ENCODE measurements around the gene UNC5B.

The UNC5B gene

GRCh38 chr10:71323407-71323806 lies 111.0 kb downstream of the UNC5B start:
- H3K4me3 ChIP-seq (ENCODE audit: severe bottlenecking) = no peak overlapping the region
- no peaks in the 10 kb centered on the region for H3K9me3 ChIP-seq (ENCODE audit: severe bottlenecking)
- ATAC-seq (ENCODE audit: low read depth) = no peak
- no peaks in the 10 kb centered on the region for H3K27me3 ChIP-seq (ENCODE audit: insufficient read depth, poor library complexity, severe bottlenecking)
- no peak for DNase-seq (ENCODE audit: low spot score)
- TF ChIP-seq CTCF (IDR thresholded peaks at IDR 0.05; ENCODE audit: poor library complexity, severe bottlenecking) = no peak
- H3K36me3 ChIP-seq (ENCODE audit: low read depth) = no peaks in the 10 kb centered on the region
- no peak overlapping the region for H3K27ac ChIP-seq (ENCODE audit: poor library complexity, severe bottlenecking)
- no peaks in the 10 kb centered on the region for H3K4me1 ChIP-seq (ENCODE audit: insufficient read depth, poor library complexity, severe bottlenecking)

GRCh38 chr10:71324743-71325142 lies 112.4 kb downstream of the UNC5B start:
- Histone ChIP-seq H3K9me3 (ENCODE audit: severe bottlenecking) (no peaks in the 10 kb centered on the region), H3K4me3 (ENCODE audit: severe bottlenecking) (no peak overlapping the region), H3K36me3 (ENCODE audit: low read depth) (no peaks in the 10 kb centered on the region), H3K27me3 (ENCODE audit: insufficient read depth, poor library complexity, severe bottlenecking) (no peaks in the 10 kb centered on the region), H3K4me1 (ENCODE audit: insufficient read depth, poor library complexity, severe bottlenecking) (no peaks in the 10 kb centered on the region), H3K27ac (ENCODE audit: poor library complexity, severe bottlenecking) (no peak overlapping the region)
- ATAC-seq (ENCODE audit: low read depth) = no peak
- no peak for DNase-seq (ENCODE audit: low spot score)
- TF ChIP-seq CTCF (IDR thresholded peaks at IDR 0.05; ENCODE audit: poor library complexity, severe bottlenecking) = no peak

GRCh38 chr10:71325267-71325666 lies 112.9 kb downstream of the UNC5B start:
- DNase-seq (ENCODE audit: low spot score) (no peak), ATAC-seq (ENCODE audit: low read depth) (no peak)
- Histone ChIP-seq H3K9me3 (ENCODE audit: severe bottlenecking) (no peaks in the 10 kb centered on the region), H3K27ac (ENCODE audit: poor library complexity, severe bottlenecking) (no peak overlapping the region), H3K4me1 (ENCODE audit: insufficient read depth, poor library complexity, severe bottlenecking) (no peaks in the 10 kb centered on the region), H3K36me3 (ENCODE audit: low read depth) (no peaks in the 10 kb centered on the region), H3K27me3 (ENCODE audit: insufficient read depth, poor library complexity, severe bottlenecking) (no peaks in the 10 kb centered on the region), H3K4me3 (ENCODE audit: severe bottlenecking) (no peak overlapping the region)
- TF ChIP-seq CTCF (IDR thresholded peaks at IDR 0.05; ENCODE audit: poor library complexity, severe bottlenecking) = no peak

- H3K27me3 ChIP-seq (ENCODE audit: insufficient read depth, poor library complexity, severe bottlenecking) = no peaks in the 10 kb centered on the region
- H3K4me1 ChIP-seq (ENCODE audit: insufficient read depth, poor library complexity, severe bottlenecking) = no peaks in the 10 kb centered on the region
- H3K4me3 ChIP-seq (ENCODE audit: severe bottlenecking) = no peak overlapping the region
- no peak for ATAC-seq (ENCODE audit: low read depth)
- TF ChIP-seq CTCF (IDR thresholded peaks at IDR 0.05; ENCODE audit: poor library complexity, severe bottlenecking) = no peak
- no peaks in the 10 kb centered on the region for H3K36me3 ChIP-seq (ENCODE audit: low read depth)
- H3K27ac ChIP-seq (ENCODE audit: poor library complexity, severe bottlenecking) = no peak overlapping the region
- no peaks in the 10 kb centered on the region for H3K9me3 ChIP-seq (ENCODE audit: severe bottlenecking)
- no peak for DNase-seq (ENCODE audit: low spot score)
Measured at GRCh38 chr10:71326464-71326881, 114.1 kb downstream of the UNC5B start.

- Histone ChIP-seq H3K4me3 (ENCODE audit: severe bottlenecking) (no peak overlapping the region), H3K9me3 (ENCODE audit: severe bottlenecking) (no peaks in the 10 kb centered on the region), H3K27me3 (ENCODE audit: insufficient read depth, poor library complexity, severe bottlenecking) (no peaks in the 10 kb centered on the region), H3K4me1 (ENCODE audit: insufficient read depth, poor library complexity, severe bottlenecking) (no peaks in the 10 kb centered on the region), H3K27ac (ENCODE audit: poor library complexity, severe bottlenecking) (no peak overlapping the region), H3K36me3 (ENCODE audit: low read depth) (no peaks in the 10 kb centered on the region)
- ATAC-seq (ENCODE audit: low read depth) (no peak), DNase-seq (ENCODE audit: low spot score) (no peak)
- no peak for TF ChIP-seq CTCF (IDR thresholded peaks at IDR 0.05; ENCODE audit: poor library complexity, severe bottlenecking)
Measured at GRCh38 chr10:71330789-71331404, 118.5 kb downstream of the UNC5B start.

Measured in RWPE2 (cell line).